RPMI7951 (cell line): ENCODE measurements around the gene C17orf78. TPM values are rescaled to one million over a fixed set of nuclear protein-coding genes. Genes with fewer than 3 reads are reported as not detected.
A peak's percentile ranks its signal among the peaks of the same experiment; 100 is the strongest.
"Not testable (repeated sequence)": the region's sequence is repeated elsewhere in the genome, so short reads cannot be mapped to it uniquely, and the experiment has no call there.

Experiments used
- DNase-seq: peaks from one replicate; pipeline ENCODE4 v3.0.0-alpha.2; 2012; ENCODE audit warnings: low read depth
- total RNA-seq: library from RNA; depleted of rRNA; stranded (reverse); fragments of >200 nt; shearing (Covaris generic); gene quantifications from 2 replicates; pipeline ENCODE4 v1.2.3, GENCODE V29; 2014; rRNA removed

The C17orf78 gene
- not detected in 2 replicates for total RNA-seq

- no peak for DNase-seq
These were observed at the start of gene C17orf78 for GRCh38 chr17:37375706-37376105. TSS of gene C17orf78 (plus strand) at chr17:37375985. CDS start at chr17:37376093, 108 bp downstream.

DNA sequence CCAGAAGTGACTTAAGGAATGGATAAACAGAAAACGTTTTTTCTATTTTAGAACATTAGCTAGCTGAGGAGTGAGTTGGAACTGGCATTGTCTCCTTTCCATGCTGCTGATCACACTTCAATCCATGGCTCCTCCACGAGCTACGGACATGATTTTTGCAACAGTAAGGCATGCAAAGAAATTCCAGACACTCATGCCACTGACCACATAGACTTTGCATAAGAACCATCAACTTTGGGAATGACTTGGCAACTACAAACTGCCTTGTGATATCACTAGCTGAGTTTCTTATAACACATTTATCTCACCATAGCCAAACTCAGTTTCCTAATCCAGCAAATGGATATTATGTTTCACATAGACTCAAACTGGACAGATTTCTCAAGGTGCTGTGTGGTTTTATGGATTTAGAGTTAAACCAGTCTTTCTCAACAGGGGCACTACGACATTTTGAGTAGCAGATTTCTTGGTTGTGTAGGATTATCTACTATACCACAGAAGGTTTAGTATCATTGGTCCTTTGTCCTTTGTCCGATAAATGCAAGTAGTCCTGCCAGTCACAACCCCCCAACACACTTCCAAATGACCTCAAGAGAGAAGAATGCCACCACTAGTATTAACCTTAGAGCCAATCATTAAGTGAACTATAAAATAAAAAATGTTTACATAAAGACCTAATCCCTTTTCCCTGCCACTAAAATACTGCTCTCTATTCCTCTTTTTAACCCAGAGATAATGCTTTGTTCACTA is 48.3 kb upstream of the C17orf78 start:
- DNase-seq = peak; percentile 46

GRCh38 chr17:37338847-37339246 is 36.9 kb upstream of the C17orf78 start:
- no peak for DNase-seq

- DNase-seq = no peak
These were observed 36.5 kb upstream of the C17orf78 start for GRCh38 chr17:37339321-37339720.

GRCh38 chr17:37340804-37341203 is 35.0 kb upstream of the C17orf78 start:
- no peak for DNase-seq

- no peak for DNase-seq
These were observed 33.2 kb upstream of the C17orf78 start for GRCh38 chr17:37342589-37342988.

DNA sequence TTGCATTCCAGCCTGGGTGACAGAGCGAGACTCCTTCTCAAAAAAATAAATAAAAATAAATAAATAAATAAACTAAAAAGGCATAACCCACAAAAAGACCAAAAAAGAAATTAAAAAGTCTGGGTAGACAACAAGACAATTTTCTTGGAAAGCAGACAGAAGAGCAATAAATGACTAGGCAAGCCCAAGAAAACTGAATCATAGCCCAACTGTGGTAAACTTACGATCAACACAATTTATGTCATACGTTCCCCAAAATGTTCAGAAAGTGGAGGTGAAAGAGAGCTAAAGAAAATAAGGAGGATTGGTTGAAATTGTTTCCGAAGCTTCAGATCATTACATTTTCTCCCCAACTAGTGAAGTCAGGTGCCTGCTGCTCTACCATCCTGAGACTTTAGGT is 31.3 kb upstream of the C17orf78 start:
- no peak for DNase-seq

DNA sequence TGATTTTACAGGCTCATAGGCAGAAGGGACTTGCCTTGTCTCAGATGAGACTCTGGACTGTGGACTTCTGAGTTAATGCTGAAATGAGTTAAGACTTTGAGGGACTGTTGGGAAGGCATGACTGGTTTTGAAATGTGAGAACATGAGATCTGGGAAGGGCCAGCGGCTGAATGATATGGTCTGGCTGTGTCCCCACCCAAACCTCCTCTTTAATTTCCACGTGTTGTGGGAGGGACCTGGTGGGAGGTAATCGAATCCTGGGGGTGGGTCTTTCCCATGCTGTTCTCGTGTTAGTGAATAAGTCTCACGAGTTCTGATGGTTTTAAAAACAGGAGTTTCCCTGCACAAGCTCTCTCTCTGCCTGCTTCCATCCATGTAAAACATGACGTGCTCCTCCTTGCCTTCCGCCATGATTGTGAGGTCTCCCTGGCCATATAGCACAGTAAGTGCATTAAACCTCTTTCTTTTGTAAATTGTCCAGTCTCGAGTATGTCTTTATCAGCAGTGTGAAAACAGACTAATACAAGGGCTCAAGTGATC is 28.9 kb upstream of the C17orf78 start:
- DNase-seq = not testable (repeated sequence)

DNA sequence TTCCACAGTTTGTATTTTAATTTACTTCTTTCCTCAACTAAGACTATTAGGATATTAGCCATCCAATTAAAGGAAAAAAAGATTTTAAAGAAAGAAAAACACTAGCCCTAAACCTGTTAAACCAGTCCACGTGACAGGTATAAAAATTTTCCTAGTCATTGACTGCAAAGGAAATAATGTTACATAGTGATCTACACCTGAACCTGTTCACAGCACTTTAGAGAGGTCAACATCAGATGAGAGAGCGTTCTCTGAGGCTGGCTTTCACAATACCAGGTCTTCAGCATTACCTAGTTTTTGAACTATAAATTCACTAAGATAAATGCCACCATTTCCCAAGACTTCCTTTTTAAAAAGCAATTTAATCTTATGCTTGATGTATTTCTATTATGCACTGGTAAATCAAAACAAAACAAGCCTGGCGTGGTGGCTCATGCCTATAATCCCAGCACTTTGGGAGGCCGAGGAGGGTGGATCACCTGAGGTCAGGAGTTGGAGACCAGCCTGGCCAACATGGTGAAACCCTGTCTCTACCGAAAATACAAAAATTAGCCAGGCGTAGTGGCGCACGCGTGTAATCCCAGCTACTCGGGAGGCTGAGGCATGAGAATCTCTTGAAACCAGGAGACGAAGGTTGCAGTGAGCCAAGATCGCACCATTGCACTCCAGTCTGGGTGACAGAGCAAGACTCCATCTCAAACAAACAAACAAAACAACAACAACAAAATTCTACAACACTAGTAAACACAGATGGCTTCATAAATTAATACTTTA is 18.8 kb upstream of the C17orf78 start:
- not testable (repeated sequence) for DNase-seq

- DNase-seq = peak; percentile 61
These were observed 17.5 kb upstream of the C17orf78 start for GRCh38 chr17:37358098-37358829.

DNA sequence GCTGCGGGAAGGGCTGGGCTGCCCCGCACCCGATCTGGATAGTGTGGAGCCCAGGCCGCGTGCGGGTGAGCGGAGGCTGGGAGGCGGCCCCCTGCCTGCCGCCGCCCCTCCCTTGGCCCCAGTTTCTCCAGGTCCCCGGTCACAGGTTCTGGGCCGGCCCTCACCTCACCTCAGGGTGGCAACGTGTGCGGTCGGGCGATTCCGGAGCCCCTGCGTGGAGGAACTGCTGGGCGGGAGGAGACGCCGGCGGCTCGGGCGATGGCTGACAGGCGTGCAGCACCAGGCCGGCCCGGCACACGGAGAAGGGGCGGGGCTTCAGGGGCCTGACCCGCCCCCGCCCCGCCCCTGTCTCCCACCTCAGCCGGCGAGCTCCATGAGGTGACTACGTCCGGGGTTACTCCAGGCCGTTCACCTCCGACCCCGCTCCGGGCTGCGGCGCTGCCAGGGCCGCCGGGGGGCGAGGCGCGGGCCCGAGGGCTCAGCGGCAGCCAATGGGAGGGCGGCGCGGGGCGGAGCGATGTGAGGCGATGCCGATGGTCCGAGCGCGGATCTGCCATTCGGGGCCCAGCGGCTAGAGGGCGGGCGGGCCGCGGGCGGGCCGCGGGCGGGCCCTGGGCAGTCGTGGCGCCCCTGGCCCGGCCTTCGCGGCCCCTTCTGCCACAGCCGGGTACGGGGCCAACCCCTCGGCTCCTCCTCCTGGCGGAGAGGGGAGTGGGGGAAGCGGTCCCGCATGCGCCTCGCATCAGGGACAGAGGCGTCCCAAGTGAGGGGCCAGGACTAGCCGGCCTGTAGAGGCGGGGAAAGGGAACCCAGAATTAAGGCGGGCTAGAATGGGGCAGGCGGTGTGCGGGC is 16.7 kb upstream of the C17orf78 start:
- peak; percentile 91 for DNase-seq

GRCh38 chr17:37359682-37360188 is 16.1 kb upstream of the C17orf78 start:
- no peak for DNase-seq

- no peak for DNase-seq
These were observed 15.2 kb upstream of the C17orf78 start for GRCh38 chr17:37360632-37361031.

GRCh38 chr17:37361543-37361942 is 14.2 kb upstream of the C17orf78 start:
- no peak for DNase-seq

- no peak for DNase-seq
These were observed 10.2 kb upstream of the C17orf78 start for GRCh38 chr17:37365589-37365988.

GRCh38 chr17:37368577-37368976 is 7.2 kb upstream of the C17orf78 start:
- DNase-seq = no peak

DNA sequence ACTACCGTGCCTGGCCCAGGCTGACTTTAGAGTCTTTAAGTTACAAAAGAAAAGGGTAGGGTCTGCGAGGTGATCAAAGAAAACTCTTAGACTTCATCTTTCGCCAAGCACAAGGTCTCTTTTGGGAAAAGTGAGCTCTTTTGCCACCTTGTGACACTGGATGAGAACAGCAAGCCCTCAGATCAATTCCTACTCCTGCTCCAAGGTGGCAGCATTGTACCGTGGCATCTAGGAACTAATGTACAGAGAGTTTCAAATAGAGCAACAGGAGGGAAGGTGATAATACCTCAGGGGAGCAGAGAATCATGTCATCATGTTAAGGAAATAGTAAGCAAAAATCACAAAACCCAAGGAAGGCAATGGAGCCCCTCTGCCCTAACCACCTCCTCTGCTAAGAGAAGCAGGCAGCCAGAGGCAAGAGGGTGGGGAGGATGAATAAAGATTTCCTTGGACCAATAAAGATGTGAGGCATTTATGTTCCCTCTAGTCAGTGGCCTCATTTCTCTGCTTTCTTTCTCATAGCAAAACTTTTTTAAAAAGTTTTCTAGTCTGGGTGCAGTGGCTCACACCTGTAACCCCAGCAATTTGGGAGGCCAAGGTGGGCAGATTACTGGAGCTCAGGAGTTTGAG is 2.1 kb upstream of the C17orf78 start:
- DNase-seq = peak; percentile 72

- DNase-seq = no peak
These were observed 6.3 kb downstream of the C17orf78 start for GRCh38 chr17:37382056-37382455.

DNA sequence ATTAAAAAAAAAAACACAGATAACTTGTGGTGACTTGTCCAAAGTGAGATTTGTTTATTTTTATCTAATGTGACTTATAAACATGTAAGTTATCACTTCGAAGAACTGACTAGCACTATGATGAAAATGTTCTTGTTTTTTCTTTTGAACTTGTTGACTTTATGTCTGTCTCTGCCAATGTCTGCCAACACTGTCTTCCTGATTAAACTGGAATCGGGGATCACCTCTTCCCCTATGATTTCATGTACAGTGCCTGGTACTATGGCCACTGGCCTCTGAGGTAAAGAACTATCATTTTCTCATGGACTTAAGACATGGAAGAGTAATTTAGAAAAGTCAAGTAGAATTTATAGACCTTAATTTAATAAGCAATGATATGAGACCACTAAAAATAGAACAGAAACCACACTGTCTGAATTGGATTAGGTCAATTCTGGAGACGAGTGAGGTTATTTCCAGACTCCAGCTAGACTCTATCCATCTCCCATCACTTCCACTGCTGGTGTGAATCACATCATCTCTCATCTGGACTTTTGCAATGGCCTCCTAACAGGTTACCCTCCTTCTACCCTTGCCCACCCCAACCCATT is 8.9 kb downstream of the C17orf78 start:
- no peak for DNase-seq

- no peak for DNase-seq
These were observed 9.7 kb downstream of the C17orf78 start for GRCh38 chr17:37385474-37385990.
